Measurements from ENCODE around the gene WNT2. TPM values are rescaled to one million over a fixed set of nuclear protein-coding genes. Genes with fewer than 3 reads are reported as not detected.

WNT2 gene
- total RNA-seq, 1 experiment from 2014 or later: not detected

DNA sequence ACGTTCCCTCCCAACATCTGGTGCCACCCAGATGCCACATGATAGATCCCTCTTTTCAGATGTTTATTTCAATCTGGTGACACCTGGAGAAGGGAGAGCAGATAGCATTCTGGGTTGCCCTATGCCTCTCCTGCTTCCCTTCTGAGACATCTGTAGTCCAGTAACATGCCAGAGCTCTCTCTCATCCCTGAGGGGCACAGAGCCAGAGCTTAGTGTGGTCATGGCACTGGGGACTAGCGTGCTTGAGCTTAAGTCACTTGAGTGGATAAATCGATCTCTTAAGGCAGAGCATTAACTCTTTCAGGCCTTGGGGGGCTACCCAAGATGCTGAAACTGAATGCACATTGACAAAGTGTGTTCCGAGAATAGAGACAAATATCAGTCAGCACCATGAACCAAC, 47.9 kb downstream of the WNT2 start:
- Histone ChIP-seq H3K9me3 (ENCODE audit: insufficient read depth, low read depth) (no peaks in the 10 kb centered on the region), H3K9me2 (ENCODE audit: insufficient read depth) (no peaks in the 10 kb centered on the region), H3F3A (ENCODE audit: insufficient read depth, low read depth) (no peaks in the 10 kb centered on the region), H3K4me3 (no peak overlapping the region), H3K4me2 (no peak overlapping the region), H3K79me2 (ENCODE audit: low read depth) (no peaks in the 10 kb centered on the region), H3K27ac (no peak overlapping the region), H3K36me3 (ENCODE audit: low read depth) (no peaks in the 10 kb centered on the region), H3K4me1 (replicated peaks; ENCODE audit: insufficient read depth) (no peaks in the 10 kb centered on the region), H3K27me3 (ENCODE audit: insufficient read depth, low read depth) (no peaks in the 10 kb centered on the region), H4K20me1 (ENCODE audit: insufficient read depth) (no peaks in the 10 kb centered on the region), H2AFZ (no peak overlapping the region)
- ChIA-PET POLR2A (ENCODE audit: unreplicated experiment) (interaction anchor here (0.5 kb wide), 1 partner anchor 13 kb away, joined by 5 read pairs; no protein-coding TSS in a partner anchor), CTCF (no interaction called here)
- intact Hi-C loops (cut with micrococcal nuclease; ENCODE audit: unreplicated experiment): no loop called here
- no TSS peak for BruUV-seq (replicated peaks)
- no peak for TF ChIP-seq EZH2 (IDR thresholded peaks at IDR 0.05; ENCODE audit: low read depth)
- TF ChIP-seq, protein P1, sequence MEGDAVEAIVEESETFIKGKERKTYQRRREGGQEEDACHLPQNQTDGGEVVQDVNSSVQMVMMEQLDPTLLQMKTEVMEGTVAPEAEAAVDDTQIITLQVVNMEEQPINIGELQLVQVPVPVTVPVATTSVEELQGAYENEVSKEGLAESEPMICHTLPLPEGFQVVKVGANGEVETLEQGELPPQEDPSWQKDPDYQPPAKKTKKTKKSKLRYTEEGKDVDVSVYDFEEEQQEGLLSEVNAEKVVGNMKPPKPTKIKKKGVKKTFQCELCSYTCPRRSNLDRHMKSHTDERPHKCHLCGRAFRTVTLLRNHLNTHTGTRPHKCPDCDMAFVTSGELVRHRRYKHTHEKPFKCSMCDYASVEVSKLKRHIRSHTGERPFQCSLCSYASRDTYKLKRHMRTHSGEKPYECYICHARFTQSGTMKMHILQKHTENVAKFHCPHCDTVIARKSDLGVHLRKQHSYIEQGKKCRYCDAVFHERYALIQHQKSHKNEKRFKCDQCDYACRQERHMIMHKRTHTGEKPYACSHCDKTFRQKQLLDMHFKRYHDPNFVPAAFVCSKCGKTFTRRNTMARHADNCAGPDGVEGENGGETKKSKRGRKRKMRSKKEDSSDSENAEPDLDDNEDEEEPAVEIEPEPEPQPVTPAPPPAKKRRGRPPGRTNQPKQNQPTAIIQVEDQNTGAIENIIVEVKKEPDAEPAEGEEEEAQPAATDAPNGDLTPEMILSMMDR (conservative IDR thresholded peaks at IDR 0.05): no peak
- no peak for DNase-seq

DNA sequence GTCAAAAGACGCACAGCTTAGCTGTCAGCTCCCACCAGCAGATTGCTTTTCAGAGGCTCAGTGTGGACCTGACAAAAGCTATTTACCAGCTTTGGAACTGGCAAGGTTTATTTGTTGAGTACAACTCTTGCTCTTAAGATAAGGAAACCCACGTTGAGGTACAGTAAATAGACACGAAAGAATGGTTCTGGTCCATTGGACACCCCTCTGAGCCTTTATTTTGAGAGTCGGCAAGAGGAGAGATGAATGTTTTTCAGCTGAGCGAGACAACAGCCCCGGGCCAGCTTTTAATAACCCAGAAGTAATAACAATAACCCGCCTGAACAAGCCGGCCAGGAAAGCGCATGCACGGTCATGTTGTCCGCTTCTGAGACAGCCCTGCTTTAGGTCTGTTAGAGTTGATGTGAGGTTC, 49.0 kb downstream of the WNT2 start:
- H3K9me2 ChIP-seq (ENCODE audit: insufficient read depth): no peaks in the 10 kb centered on the region
- H3K79me2 ChIP-seq (ENCODE audit: low read depth): no peaks in the 10 kb centered on the region
- no peaks in the 10 kb centered on the region for H4K20me1 ChIP-seq (ENCODE audit: insufficient read depth)
- CTCF ChIA-PET: interaction anchor here (0.6 kb wide), 1 partner anchor 1917 kb away, joined by 3 read pairs; no protein-coding TSS in a partner anchor
- no peaks in the 10 kb centered on the region for H3K4me1 ChIP-seq (replicated peaks; ENCODE audit: insufficient read depth)
- intact Hi-C loops (cut with micrococcal nuclease; ENCODE audit: unreplicated experiment): no loop called here
- no peak overlapping the region for H3K27ac ChIP-seq
- no TSS peak for BruUV-seq (replicated peaks)
- H2AFZ ChIP-seq: no peak overlapping the region
- no peaks in the 10 kb centered on the region for H3K9me3 ChIP-seq (ENCODE audit: insufficient read depth, low read depth)
- H3K4me3 ChIP-seq: no peak overlapping the region
- no peak for TF ChIP-seq EZH2 (IDR thresholded peaks at IDR 0.05; ENCODE audit: low read depth)
- TF ChIP-seq, protein P1 (conservative IDR thresholded peaks at IDR 0.05): no peak
- H3K36me3 ChIP-seq (ENCODE audit: low read depth): no peaks in the 10 kb centered on the region
- no peak overlapping the region for H3K4me2 ChIP-seq
- DNase-seq: no peak
- no peaks in the 10 kb centered on the region for H3F3A ChIP-seq (ENCODE audit: insufficient read depth, low read depth)
- no peaks in the 10 kb centered on the region for H3K27me3 ChIP-seq (ENCODE audit: insufficient read depth, low read depth)
- POLR2A ChIA-PET (ENCODE audit: unreplicated experiment): no interaction called here

GRCh38 chr7:117273325-117273724, 49.5 kb downstream of the WNT2 start:
- Histone ChIP-seq H3K36me3 (ENCODE audit: low read depth) (no peaks in the 10 kb centered on the region), H3K27ac (no peak overlapping the region), H3K79me2 (ENCODE audit: low read depth) (no peaks in the 10 kb centered on the region), H3K4me3 (no peak overlapping the region), H3F3A (ENCODE audit: insufficient read depth, low read depth) (no peaks in the 10 kb centered on the region), H3K9me2 (ENCODE audit: insufficient read depth) (no peaks in the 10 kb centered on the region), H3K27me3 (ENCODE audit: insufficient read depth, low read depth) (no peaks in the 10 kb centered on the region), H3K4me1 (replicated peaks; ENCODE audit: insufficient read depth) (no peaks in the 10 kb centered on the region), H4K20me1 (ENCODE audit: insufficient read depth) (no peaks in the 10 kb centered on the region), H3K4me2 (no peak overlapping the region), H2AFZ (no peak overlapping the region), H3K9me3 (ENCODE audit: insufficient read depth, low read depth) (no peaks in the 10 kb centered on the region)
- intact Hi-C loops (cut with micrococcal nuclease; ENCODE audit: unreplicated experiment): no loop called here
- POLR2A ChIA-PET (ENCODE audit: unreplicated experiment): no interaction called here
- no peak for TF ChIP-seq EZH2 (IDR thresholded peaks at IDR 0.05; ENCODE audit: low read depth)
- TF ChIP-seq, protein P1 (conservative IDR thresholded peaks at IDR 0.05): no peak
- DNase-seq: no peak
- BruUV-seq (replicated peaks): no TSS peak
- CTCF ChIA-PET: interaction anchor here (0.6 kb wide), 1 partner anchor 290 kb away, joined by 5 read pairs; no protein-coding TSS in a partner anchor
